WTC11 (cell line): ENCODE data around the gene EEFSEC. TPM values are rescaled to one million over a fixed set of nuclear protein-coding genes. Genes with fewer than 3 reads are reported as not detected.

Experiments
- ATAC-seq: fragments of 200-7000 bp; cut with Tn5 transposase; 2 replicates; pipeline ENCODE4 v1.10.0; 2021; ENCODE audit warnings: mild to moderate bottlenecking, moderate library complexity
- CTCF ChIA-PET: fragments of 300-600 bp; sonication (Branson Sonifier 250); formaldehyde crosslinking; loops from one replicate; lab custom pipeline; 2021; ENCODE audit warnings: antibody characterized with exemption; lab: Charles Lee
- POLR2A ChIA-PET: fragments of 350-600 bp; sonication (Branson Sonifier 250); formaldehyde crosslinking; loops from one replicate; lab custom pipeline; 2021; ENCODE audit warnings: antibody characterized with exemption; lab: Charles Lee
- DNase-seq: peaks from one replicate; pipeline ENCODE4 v3.0.0; 2021; ENCODE audit warnings: low spot score
- H3K27ac Mint-ChIP-seq: 2 replicates; pipeline ENCODE4 v1.8.0; 2021; ENCODE audit warnings: mixed read lengths
- H3K27me3 Mint-ChIP-seq: 2 replicates; pipeline ENCODE4 v1.8.0; 2021; ENCODE audit warnings: low read depth, mild to moderate bottlenecking, moderate library complexity, mixed read lengths
- H3K36me3 Mint-ChIP-seq: 2 replicates; pipeline ENCODE4 v1.8.0; 2021; ENCODE audit warnings: mixed read lengths
- H3K4me1 Mint-ChIP-seq: 2 replicates; pipeline ENCODE4 v1.8.0; 2022; ENCODE audit warnings: mixed read lengths
- H3K4me3 Mint-ChIP-seq: 2 replicates; pipeline ENCODE4 v1.8.0; 2021; ENCODE audit warnings: mild to moderate bottlenecking, moderate library complexity, mixed read lengths
- H3K9me3 Mint-ChIP-seq: 2 replicates; pipeline ENCODE4 v1.8.0; 2021; ENCODE audit warnings: mixed read lengths
- ATF3 ChIP-seq: sonication (generic); formaldehyde crosslinking; conservative IDR thresholded peaks from 2 replicates; pipeline ENCODE4 v1.8.1; 2022; ENCODE audit warnings: mild to moderate bottlenecking, missing genetic modification reagents
- CREB1 ChIP-seq: sonication (generic); formaldehyde crosslinking; IDR thresholded peaks from 2 replicates; pipeline ENCODE4 v1.8.0; 2023; ENCODE audit warnings: mild to moderate bottlenecking, missing genetic modification reagents
- E2F1 ChIP-seq: sonication (generic); formaldehyde crosslinking; IDR thresholded peaks from 2 replicates; pipeline ENCODE4 v1.8.0; 2022; ENCODE audit warnings: mild to moderate bottlenecking, missing genetic modification reagents
- ELF4 ChIP-seq: sonication (generic); formaldehyde crosslinking; IDR thresholded peaks from 2 replicates; pipeline ENCODE4 v1.8.1; 2022; ENCODE audit warnings: low read depth, mild to moderate bottlenecking, moderate library complexity, missing genetic modification reagents
- FOXK1 ChIP-seq: sonication (generic); formaldehyde crosslinking; IDR thresholded peaks from 2 replicates; pipeline ENCODE4 v1.8.0; 2022; ENCODE audit warnings: mild to moderate bottlenecking, moderate library complexity, missing genetic modification reagents
- MLX ChIP-seq: sonication (generic); formaldehyde crosslinking; IDR thresholded peaks from 2 replicates; pipeline ENCODE4 v1.8.1; 2023; ENCODE audit warnings: mild to moderate bottlenecking, missing genetic modification reagents, moderate library complexity
- NFE2L1 ChIP-seq: sonication (generic); formaldehyde crosslinking; IDR thresholded peaks from 2 replicates; pipeline ENCODE4 v1.8.1; 2023; ENCODE audit warnings: missing genetic modification reagents
- NR3C1 ChIP-seq: sonication (generic); formaldehyde crosslinking; conservative IDR thresholded peaks from 2 replicates; pipeline ENCODE4 v1.8.1; 2023; ENCODE audit warnings: low read depth, mild to moderate bottlenecking, missing genetic modification reagents
- SMAD3 ChIP-seq: sonication (generic); formaldehyde crosslinking; IDR thresholded peaks from 2 replicates; pipeline ENCODE4 v1.8.0; 2022; ENCODE audit warnings: missing genetic modification reagents, mild to moderate bottlenecking, borderline replicate concordance
- ZNF121 ChIP-seq: sonication (generic); formaldehyde crosslinking; IDR thresholded peaks from 2 replicates; pipeline ENCODE4 v1.8.0; 2023; ENCODE audit warnings: missing genetic modification reagents
- ZNF263 ChIP-seq: sonication (generic); formaldehyde crosslinking; IDR thresholded peaks from 2 replicates; pipeline ENCODE4 v1.8.1; 2022; ENCODE audit warnings: low read depth, mild to moderate bottlenecking, moderate library complexity, missing genetic modification reagents
- ZNF396 ChIP-seq: fragments of 250-450 bp; sonication (Bioruptor Pico); IDR thresholded peaks from 2 replicates; pipeline ENCODE4 v1.8.0; 2021; ENCODE audit warnings: mild to moderate bottlenecking, moderate library complexity, borderline replicate concordance
- total RNA-seq: library from RNA; stranded (reverse); gene quantifications from 3 replicates; pipeline ENCODE4 v1.2.3, GENCODE V29; 2021
- TF ChIP-seq, protein P1 (sequence below): sonication (generic); formaldehyde crosslinking; IDR thresholded peaks from 2 replicates; pipeline ENCODE4 v1.8.1; 2023; ENCODE audit warnings: mild to moderate bottlenecking, missing genetic modification reagents, borderline replicate concordance
- TF ChIP-seq, protein P2 (sequence below): sonication (generic); formaldehyde crosslinking; IDR thresholded peaks from 2 replicates; pipeline ENCODE4 v1.8.0; 2022; ENCODE audit warnings: mild to moderate bottlenecking, missing genetic modification reagents
- TF ChIP-seq, protein P3 (sequence below): sonication (generic); formaldehyde crosslinking; IDR thresholded peaks from 2 replicates; pipeline ENCODE4 v1.8.1; 2023; ENCODE audit warnings: mild to moderate bottlenecking, missing genetic modification reagents
- TF ChIP-seq, protein P4 (sequence below): sonication (generic); formaldehyde crosslinking; IDR thresholded peaks from 2 replicates; pipeline ENCODE4 v1.8.0; 2022; ENCODE audit warnings: missing genetic modification reagents

Gene EEFSEC
- total RNA-seq, 1 experiment from 2014 or later: 13.7 TPM

DNA sequence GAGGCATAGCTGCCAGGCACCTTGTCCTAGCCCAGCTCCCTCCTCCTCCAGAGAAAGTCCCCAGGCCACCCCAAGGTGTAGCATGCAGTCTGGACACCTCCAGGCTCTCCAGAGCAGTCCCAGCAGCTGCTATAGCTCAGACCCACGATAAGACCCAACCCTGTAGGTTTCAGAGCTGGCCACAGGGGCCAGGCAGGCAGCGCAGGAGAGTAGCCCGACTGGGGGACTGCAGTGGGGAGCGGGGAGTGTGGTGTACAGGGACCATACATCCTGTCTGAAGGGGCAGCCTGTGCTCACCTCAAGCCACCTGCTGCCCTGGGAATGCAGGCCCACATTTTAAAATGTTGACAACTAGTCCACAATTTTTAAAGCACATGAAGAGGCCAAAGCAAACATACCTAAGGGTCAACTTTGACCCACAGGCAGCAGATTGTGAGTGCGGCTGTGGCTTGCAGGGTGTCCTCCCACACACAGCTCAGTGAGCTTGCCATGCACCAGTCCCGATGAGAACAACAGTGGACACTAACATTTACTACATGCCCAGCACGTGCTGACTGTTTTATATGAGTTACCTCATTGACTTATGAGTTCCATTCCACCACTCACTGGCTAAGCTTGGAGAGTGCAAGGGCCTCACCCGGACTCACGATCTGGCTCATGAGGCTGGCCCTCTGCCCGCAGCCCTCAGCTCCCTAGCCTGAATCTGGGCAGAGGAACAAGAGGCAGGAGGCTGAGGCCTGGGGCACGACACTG lies 232.0 kb downstream of the EEFSEC start:
- TF ChIP-seq ELF4 (no peak), ZNF263 (no peak), CREB1 (CRISPR knock-in tag) (no peak), E2F1 (no peak), SMAD3 (CRISPR knock-in tag) (no peak), ZNF121 (CRISPR knock-in tag) (no peak), NFE2L1 (CRISPR knock-in tag) (no peak), ZNF396 (CRISPR knock-in tag) (no peak), ATF3 (no peak), NR3C1 (no peak), MLX (no peak), FOXK1 (no peak)
- TF ChIP-seq, protein P1, sequence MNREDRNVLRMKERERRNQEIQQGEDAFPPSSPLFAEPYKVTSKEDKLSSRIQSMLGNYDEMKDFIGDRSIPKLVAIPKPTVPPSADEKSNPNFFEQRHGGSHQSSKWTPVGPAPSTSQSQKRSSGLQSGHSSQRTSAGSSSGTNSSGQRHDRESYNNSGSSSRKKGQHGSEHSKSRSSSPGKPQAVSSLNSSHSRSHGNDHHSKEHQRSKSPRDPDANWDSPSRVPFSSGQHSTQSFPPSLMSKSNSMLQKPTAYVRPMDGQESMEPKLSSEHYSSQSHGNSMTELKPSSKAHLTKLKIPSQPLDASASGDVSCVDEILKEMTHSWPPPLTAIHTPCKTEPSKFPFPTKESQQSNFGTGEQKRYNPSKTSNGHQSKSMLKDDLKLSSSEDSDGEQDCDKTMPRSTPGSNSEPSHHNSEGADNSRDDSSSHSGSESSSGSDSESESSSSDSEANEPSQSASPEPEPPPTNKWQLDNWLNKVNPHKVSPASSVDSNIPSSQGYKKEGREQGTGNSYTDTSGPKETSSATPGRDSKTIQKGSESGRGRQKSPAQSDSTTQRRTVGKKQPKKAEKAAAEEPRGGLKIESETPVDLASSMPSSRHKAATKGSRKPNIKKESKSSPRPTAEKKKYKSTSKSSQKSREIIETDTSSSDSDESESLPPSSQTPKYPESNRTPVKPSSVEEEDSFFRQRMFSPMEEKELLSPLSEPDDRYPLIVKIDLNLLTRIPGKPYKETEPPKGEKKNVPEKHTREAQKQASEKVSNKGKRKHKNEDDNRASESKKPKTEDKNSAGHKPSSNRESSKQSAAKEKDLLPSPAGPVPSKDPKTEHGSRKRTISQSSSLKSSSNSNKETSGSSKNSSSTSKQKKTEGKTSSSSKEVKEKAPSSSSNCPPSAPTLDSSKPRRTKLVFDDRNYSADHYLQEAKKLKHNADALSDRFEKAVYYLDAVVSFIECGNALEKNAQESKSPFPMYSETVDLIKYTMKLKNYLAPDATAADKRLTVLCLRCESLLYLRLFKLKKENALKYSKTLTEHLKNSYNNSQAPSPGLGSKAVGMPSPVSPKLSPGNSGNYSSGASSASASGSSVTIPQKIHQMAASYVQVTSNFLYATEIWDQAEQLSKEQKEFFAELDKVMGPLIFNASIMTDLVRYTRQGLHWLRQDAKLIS (CRISPR knock-in tag): no peak
- TF ChIP-seq, protein P2, sequence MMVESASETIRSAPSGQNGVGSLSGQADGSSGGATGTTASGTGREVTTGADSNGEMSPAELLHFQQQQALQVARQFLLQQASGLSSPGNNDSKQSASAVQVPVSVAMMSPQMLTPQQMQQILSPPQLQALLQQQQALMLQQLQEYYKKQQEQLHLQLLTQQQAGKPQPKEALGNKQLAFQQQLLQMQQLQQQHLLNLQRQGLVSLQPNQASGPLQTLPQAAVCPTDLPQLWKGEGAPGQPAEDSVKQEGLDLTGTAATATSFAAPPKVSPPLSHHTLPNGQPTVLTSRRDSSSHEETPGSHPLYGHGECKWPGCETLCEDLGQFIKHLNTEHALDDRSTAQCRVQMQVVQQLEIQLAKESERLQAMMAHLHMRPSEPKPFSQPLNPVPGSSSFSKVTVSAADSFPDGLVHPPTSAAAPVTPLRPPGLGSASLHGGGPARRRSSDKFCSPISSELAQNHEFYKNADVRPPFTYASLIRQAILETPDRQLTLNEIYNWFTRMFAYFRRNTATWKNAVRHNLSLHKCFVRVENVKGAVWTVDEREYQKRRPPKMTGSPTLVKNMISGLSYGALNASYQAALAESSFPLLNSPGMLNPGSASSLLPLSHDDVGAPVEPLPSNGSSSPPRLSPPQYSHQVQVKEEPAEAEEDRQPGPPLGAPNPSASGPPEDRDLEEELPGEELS (CRISPR knock-in tag): no peak
- TF ChIP-seq, protein P3, sequence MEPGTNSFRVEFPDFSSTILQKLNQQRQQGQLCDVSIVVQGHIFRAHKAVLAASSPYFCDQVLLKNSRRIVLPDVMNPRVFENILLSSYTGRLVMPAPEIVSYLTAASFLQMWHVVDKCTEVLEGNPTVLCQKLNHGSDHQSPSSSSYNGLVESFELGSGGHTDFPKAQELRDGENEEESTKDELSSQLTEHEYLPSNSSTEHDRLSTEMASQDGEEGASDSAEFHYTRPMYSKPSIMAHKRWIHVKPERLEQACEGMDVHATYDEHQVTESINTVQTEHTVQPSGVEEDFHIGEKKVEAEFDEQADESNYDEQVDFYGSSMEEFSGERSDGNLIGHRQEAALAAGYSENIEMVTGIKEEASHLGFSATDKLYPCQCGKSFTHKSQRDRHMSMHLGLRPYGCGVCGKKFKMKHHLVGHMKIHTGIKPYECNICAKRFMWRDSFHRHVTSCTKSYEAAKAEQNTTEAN (CRISPR knock-in tag): no peak
- TF ChIP-seq, protein P4, sequence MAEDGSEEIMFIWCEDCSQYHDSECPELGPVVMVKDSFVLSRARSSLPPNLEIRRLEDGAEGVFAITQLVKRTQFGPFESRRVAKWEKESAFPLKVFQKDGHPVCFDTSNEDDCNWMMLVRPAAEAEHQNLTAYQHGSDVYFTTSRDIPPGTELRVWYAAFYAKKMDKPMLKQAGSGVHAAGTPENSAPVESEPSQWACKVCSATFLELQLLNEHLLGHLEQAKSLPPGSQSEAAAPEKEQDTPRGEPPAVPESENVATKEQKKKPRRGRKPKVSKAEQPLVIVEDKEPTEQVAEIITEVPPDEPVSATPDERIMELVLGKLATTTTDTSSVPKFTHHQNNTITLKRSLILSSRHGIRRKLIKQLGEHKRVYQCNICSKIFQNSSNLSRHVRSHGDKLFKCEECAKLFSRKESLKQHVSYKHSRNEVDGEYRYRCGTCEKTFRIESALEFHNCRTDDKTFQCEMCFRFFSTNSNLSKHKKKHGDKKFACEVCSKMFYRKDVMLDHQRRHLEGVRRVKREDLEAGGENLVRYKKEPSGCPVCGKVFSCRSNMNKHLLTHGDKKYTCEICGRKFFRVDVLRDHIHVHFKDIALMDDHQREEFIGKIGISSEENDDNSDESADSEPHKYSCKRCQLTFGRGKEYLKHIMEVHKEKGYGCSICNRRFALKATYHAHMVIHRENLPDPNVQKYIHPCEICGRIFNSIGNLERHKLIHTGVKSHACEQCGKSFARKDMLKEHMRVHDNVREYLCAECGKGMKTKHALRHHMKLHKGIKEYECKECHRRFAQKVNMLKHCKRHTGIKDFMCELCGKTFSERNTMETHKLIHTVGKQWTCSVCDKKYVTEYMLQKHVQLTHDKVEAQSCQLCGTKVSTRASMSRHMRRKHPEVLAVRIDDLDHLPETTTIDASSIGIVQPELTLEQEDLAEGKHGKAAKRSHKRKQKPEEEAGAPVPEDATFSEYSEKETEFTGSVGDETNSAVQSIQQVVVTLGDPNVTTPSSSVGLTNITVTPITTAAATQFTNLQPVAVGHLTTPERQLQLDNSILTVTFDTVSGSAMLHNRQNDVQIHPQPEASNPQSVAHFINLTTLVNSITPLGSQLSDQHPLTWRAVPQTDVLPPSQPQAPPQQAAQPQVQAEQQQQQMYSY (CRISPR knock-in tag): no peak
- Mint-ChIP-seq H3K4me1 (no peaks in the 10 kb centered on the region), H3K27ac (peak overlapping the region; percentile 64; the same call in 1 of the 2 replicates), H3K9me3 (no peaks in the 10 kb centered on the region), H3K27me3 (no peaks in the 10 kb centered on the region), H3K4me3 (no peak overlapping the region), H3K36me3 (no peaks in the 10 kb centered on the region)
- CTCF ChIA-PET: no interaction called here
- ATAC-seq (no peak; the same call in 1 of the 2 replicates), DNase-seq (no peak)
- POLR2A ChIA-PET: no interaction called here
